ENCODE results near the gene POLD4. TPM values are rescaled to one million over a fixed set of nuclear protein-coding genes. Genes with fewer than 3 reads are reported as not detected.

POLD4 gene
- total RNA-seq, 4 donors from 2014 or later, result 38.6 to 105 (median 60.6) TPM

GRCh38 chr11:67364169-67364568, 10.8 kb upstream of the POLD4 start:
- peaks cover 33 to 52% of the 10 kb centered on the region in 2 donors for H3K4me1 ChIP-seq
- WGBS, 2 donors, result 89 to 97% methylated on average over 3 of the region's 3 CpGs
- intact Hi-C loops (cut with DNase I), result no loop called here
- H3K27ac ChIP-seq, result no peak overlapping the region
- H3K36me3 ChIP-seq, result no peaks in the 10 kb centered on the region
- no peaks in the 10 kb centered on the region for H3K27me3 ChIP-seq
- no peak overlapping the region for H3K4me3 ChIP-seq (replicated peaks in 1 of 3)
- H3K9me3 ChIP-seq, result no peaks in the 10 kb centered on the region
- TF ChIP-seq CTCF (IDR thresholded peaks at IDR 0.05), result no peak
- no peak for TF ChIP-seq POLR2A (IDR thresholded peaks at IDR 0.05)
- no peak for DNase-seq

- TF ChIP-seq CTCF (IDR thresholded peaks at IDR 0.05) (no peak), POLR2A (IDR thresholded peaks at IDR 0.05) (no peak)
- no peaks in the 10 kb centered on the region for H3K9me3 ChIP-seq
- peak; percentile 71 to 76 for DNase-seq
- H3K27me3 ChIP-seq, result no peaks in the 10 kb centered on the region
- H3K36me3 ChIP-seq, result no peaks in the 10 kb centered on the region
- 50 to 56% methylated on average over 12 of the region's 12 CpGs for WGBS, 2 donors
- peak overlapping the region; percentile 31 to 99 (median 34) for H3K27ac ChIP-seq
- H3K4me3 ChIP-seq (replicated peaks in 1 of 3), result no peak overlapping the region
- intact Hi-C loops (cut with DNase I), result loop anchor here (2.0 to 10.0 kb wide), 2 partner anchors 25 to 147 kb away; partner anchors contain the start of genes CDK2AP2 and PITPNM1
- peaks cover 18 to 56% of the 10 kb centered on the region in 2 donors for H3K4me1 ChIP-seq
These were observed 4.7 kb upstream of the POLD4 start for GRCh38 chr11:67357831-67358670.

GRCh38 chr11:67356864-67357561, 3.7 kb upstream of the POLD4 start:
- H3K27ac ChIP-seq, result peak overlapping the region; percentile 34 to 99 (median 96)
- H3K9me3 ChIP-seq, result no peaks in the 10 kb centered on the region
- H3K4me1 ChIP-seq, result peaks cover 26 to 65% of the 10 kb centered on the region in 2 donors
- H3K4me3 ChIP-seq (replicated peaks in 1 of 3), result no peak overlapping the region
- 20 to 23% methylated on average over 3 of the region's 3 CpGs for WGBS, 2 donors
- intact Hi-C loops (cut with DNase I), result loop anchor here (2.0 to 10.0 kb wide), 2 partner anchors 26 to 148 kb away; partner anchors contain the start of genes CDK2AP2 and PITPNM1
- no peaks in the 10 kb centered on the region for H3K27me3 ChIP-seq
- no peak for TF ChIP-seq POLR2A (IDR thresholded peaks at IDR 0.05)
- peak; percentile 81 to 99 (median 90) for TF ChIP-seq CTCF (IDR thresholded peaks at IDR 0.05)
- peak; percentile 62 to 77 for DNase-seq
- no peaks in the 10 kb centered on the region for H3K36me3 ChIP-seq

GRCh38 chr11:67356387-67356863, 3.1 kb upstream of the POLD4 start:
- Histone ChIP-seq H3K27ac (peak overlapping the region in 2 of 3 donors; percentile 96 to 99), H3K36me3 (no peaks in the 10 kb centered on the region), H3K27me3 (no peaks in the 10 kb centered on the region), H3K9me3 (no peaks in the 10 kb centered on the region), H3K4me1 (peaks cover 31 to 70% of the 10 kb centered on the region in 2 donors), H3K4me3 (replicated peaks in 1 of 3) (no peak overlapping the region)
- DNase-seq, result no peak
- WGBS, 2 donors, result 46 to 47% methylated on average over 4 of the region's 4 CpGs
- TF ChIP-seq CTCF (IDR thresholded peaks at IDR 0.05) (no peak), POLR2A (IDR thresholded peaks at IDR 0.05) (no peak)
- intact Hi-C loops (cut with DNase I), result loop anchor here (2.0 to 10.0 kb wide), 2 partner anchors 26 to 148 kb away; partner anchors contain the start of genes CDK2AP2 and PITPNM1
